ENCODE data around the gene KCNJ6.
A peak's percentile ranks its signal among the peaks of the same experiment; 100 is the strongest.

The KCNJ6 gene

DNA sequence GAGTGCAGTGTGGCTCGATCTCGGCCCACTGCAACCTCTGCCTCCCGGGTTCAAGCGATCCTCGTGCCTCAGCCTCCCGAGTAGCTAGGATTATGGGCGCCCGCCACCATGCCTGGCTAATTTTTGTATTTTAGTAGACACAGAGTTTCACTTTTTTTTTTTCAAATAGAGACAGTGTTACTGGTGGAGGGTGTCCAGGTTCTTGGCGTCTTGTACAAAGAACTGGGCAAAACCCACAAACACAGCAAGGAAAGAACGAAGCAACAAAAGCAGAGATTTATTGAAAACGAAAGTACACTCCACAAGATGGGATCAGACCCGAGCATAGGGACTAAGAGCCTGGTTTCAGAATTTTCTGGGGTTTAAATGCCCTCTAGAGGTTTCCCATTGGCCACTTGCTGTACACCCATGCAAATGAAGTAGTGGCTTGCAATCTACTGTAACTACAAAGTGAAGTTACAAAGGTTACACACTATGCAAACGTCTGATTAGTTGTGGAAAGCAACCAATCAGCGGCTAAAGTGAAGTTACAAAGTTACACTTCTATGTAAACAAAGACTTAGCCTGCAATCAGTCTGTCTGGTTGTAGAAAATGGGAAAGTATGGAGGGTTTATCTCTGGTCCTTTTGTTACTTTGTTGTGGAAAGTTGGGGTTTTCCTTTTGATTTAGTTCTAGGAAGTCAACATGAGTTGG is 350.6 kb downstream of the KCNJ6 start:
- TF ChIP-seq, protein P1, sequence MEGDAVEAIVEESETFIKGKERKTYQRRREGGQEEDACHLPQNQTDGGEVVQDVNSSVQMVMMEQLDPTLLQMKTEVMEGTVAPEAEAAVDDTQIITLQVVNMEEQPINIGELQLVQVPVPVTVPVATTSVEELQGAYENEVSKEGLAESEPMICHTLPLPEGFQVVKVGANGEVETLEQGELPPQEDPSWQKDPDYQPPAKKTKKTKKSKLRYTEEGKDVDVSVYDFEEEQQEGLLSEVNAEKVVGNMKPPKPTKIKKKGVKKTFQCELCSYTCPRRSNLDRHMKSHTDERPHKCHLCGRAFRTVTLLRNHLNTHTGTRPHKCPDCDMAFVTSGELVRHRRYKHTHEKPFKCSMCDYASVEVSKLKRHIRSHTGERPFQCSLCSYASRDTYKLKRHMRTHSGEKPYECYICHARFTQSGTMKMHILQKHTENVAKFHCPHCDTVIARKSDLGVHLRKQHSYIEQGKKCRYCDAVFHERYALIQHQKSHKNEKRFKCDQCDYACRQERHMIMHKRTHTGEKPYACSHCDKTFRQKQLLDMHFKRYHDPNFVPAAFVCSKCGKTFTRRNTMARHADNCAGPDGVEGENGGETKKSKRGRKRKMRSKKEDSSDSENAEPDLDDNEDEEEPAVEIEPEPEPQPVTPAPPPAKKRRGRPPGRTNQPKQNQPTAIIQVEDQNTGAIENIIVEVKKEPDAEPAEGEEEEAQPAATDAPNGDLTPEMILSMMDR (conservative IDR thresholded peaks at IDR 0.05; ENCODE audit: low read depth, low read length) = no peak
- H3K4me3 ChIP-seq (ENCODE audit: low read depth, low read length) = no peak overlapping the region
- peak; percentile 49 for DNase-seq (ENCODE audit: low read depth)

DNA sequence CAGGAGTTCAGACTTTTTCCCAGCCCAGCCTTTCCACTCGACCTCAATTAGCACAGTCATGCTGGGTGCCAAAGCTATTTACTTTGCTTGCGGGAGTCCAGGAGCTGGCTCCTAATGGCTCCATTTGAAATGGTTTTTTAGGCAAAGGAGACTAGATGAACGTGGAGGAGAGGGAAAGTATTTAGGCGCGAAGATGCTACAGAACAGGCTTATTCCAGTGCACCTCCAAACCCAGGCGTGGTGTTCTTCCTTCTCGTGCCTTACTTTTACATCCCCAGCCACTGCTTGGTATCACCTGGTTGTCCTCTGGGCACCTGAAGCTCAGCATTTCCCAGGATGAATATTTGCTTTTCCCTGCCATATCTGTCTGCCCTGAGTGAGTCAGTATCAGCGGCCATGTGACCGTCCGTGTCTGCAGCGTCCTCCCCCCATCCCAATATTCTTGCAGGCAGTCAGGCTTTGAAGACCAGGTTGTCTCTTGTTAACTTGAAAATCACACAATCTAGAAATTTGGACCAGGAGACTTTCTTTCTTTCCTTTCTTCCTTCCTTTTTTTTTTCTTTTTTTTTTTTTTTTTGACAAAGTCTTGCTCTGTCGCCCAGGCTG is 351.2 kb downstream of the KCNJ6 start:
- H3K4me3 ChIP-seq (ENCODE audit: low read depth, low read length) = peak overlapping the region; percentile 72
- TF ChIP-seq, protein P1 (conservative IDR thresholded peaks at IDR 0.05; ENCODE audit: low read depth, low read length) = no peak
- DNase-seq (ENCODE audit: low read depth) = peak; percentile 51

DNA sequence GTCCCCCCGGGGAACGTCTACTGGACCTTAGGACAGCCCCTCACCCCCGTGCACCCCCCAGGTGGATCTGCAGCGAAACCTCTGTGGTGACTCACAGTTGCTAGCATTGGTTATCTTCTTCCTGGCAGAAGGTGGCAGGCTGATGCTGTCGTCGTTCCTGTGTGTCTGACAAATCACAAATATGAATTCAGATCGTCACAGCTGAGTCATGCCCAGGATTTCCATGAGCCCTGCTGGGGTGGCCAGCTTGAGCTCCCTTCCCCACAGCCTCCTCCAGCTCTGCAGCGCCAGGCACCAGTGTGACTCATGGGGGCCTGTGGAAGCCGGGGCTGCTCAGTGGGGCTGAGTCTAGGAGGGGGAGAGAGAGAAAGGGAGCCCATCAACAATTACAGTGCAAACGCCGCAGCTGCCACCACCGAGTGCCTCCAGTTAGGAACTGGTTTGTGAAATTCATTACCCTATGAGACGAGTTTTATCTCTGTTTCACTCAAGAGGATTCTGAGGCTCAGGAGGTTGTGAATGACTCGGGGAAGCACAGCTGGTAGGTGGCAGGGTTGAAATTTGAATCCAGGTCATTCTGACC is 351.8 kb downstream of the KCNJ6 start:
- DNase-seq (ENCODE audit: low read depth) = peak; percentile 98
- TF ChIP-seq, protein P1 (conservative IDR thresholded peaks at IDR 0.05; ENCODE audit: low read depth, low read length) = peak; percentile 6
- H3K4me3 ChIP-seq (ENCODE audit: low read depth, low read length) = peak overlapping the region; percentile 72

DNA sequence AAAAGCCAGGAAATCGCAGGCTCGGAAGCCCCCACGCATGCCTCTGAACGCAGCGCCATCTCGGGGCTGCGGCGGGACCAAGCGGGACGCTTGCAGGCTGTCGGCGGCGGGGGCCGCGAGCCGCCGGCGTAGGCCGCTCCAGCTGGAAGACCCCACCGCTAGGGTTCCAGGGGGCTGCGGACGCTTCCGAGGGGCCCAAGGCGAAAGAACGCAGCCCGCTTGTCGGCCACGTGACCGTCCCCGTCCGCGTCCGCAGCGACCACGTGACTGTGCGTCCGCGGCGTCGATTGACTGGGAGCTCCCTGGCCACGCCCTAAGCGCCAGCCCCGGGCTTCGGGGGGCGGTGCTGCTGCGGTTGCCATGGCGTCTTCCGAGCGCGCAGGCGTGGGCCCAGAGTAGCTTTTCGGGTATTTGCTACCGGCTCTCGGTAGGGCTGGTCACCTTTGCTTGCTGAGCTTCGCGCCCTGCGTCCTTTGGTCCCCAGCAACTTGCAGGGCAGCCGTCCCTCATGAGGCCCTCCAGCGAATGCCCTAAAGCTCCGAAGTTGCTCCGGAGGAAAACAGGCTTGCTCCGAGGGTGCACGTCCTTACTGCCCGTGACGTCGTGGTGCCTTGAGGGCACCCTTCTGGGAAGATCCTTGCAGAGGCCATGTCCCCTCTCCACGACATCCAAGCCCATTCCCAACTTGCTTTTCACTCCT is 352.5 kb downstream of the KCNJ6 start:
- TF ChIP-seq, protein P1 (conservative IDR thresholded peaks at IDR 0.05; ENCODE audit: low read depth, low read length) = peak; percentile 50
- H3K4me3 ChIP-seq (ENCODE audit: low read depth, low read length) = peak overlapping the region; percentile 72
- DNase-seq (ENCODE audit: low read depth) = peak; percentile 96

DNA sequence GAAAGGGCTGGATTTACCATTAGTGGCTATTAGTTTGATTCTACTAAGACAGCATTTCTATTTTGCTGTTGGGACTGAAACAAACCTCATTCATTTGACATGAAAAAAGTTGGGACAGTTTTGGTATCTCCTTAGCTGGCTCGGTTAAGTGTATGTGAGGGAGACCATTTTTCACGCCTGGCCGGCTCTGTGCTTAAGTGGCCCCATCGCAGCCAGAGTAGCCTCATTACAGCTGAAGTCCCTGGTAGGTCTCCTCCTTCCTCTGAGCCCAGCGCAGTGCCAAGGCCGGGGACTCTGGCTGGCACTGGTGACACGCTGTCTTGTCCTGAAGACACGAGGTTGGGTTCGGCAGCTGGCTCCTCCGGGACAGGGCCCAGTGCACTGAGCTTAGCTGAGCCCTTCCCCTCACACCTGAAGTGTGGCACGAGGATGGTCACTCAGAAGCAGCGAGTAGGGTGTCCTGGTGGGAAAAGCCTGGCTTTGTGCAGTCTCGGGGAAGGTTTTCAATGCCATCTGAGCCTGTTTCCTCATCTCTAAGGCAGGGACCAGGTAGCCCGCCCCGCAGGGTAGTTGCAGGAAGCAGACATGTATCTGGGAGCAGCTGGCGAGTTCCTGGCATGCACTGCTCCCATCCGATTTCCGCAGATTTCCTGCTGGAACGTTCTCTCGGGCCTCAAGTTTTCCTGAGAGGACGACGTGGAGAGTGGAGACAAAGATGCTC is 353.2 kb downstream of the KCNJ6 start:
- no peak for DNase-seq (ENCODE audit: low read depth)
- peak overlapping the region; percentile 72 for H3K4me3 ChIP-seq (ENCODE audit: low read depth, low read length)
- TF ChIP-seq, protein P1 (conservative IDR thresholded peaks at IDR 0.05; ENCODE audit: low read depth, low read length) = no peak
